ENCODE measurements around the gene CHCHD3.

- TF ChIP-seq CTCF (conservative IDR thresholded peaks at IDR 0.05; ENCODE audit: low read length), result no peak
- TF ChIP-seq EZH2phosphoT487 (IDR thresholded peaks at IDR 0.05; ENCODE audit: borderline replicate concordance), result no peak
Measured at GRCh38 chr7:132988117-132988516, 93.8 kb downstream of the CHCHD3 start.
